ENCODE results near the gene TBX15. TPM values are rescaled to one million over a fixed set of nuclear protein-coding genes. Genes with fewer than 3 reads are reported as not detected.

Gene TBX15
- total RNA-seq, 2 donors from 2014 or later, result 2.2 to 4.5 TPM

DNA sequence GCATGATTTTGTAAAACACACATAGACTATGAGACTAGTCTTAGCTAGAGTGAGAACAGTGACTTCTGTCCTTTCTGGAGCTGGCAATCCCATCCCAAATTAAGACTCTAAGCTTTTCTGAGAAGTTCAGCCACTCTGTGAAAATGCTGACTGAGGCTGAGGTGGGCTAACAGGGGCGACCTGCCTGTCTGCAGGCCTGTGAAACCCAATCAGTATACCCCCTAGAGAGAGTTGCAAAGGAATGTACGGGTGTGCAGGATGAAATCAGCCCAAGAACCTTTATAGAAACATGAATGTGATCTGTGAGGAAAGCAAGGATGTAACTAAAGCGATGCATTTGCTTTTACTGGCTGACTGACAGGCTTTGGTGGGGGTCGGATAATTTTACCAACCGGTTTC is 16.0 kb upstream of the TBX15 start:
- intact Hi-C loops (cut with DNase I), result loop anchor here in 1 of 2 donors (10.0 kb wide), 1 partner anchor 849 kb away; no protein-coding TSS in a partner anchor

GRCh38 chr1:119003413-119004128 is 15.4 kb upstream of the TBX15 start:
- DNase-seq (no peak), ATAC-seq (no peak)
- intact Hi-C loops (cut with DNase I), result loop anchor here in 1 of 2 donors (10.0 kb wide), 1 partner anchor 849 kb away; no protein-coding TSS in a partner anchor

More for the DNA sequence above, 16.0 kb upstream of the TBX15 start:
- DNase-seq (no peak), ATAC-seq (no peak)

DNA sequence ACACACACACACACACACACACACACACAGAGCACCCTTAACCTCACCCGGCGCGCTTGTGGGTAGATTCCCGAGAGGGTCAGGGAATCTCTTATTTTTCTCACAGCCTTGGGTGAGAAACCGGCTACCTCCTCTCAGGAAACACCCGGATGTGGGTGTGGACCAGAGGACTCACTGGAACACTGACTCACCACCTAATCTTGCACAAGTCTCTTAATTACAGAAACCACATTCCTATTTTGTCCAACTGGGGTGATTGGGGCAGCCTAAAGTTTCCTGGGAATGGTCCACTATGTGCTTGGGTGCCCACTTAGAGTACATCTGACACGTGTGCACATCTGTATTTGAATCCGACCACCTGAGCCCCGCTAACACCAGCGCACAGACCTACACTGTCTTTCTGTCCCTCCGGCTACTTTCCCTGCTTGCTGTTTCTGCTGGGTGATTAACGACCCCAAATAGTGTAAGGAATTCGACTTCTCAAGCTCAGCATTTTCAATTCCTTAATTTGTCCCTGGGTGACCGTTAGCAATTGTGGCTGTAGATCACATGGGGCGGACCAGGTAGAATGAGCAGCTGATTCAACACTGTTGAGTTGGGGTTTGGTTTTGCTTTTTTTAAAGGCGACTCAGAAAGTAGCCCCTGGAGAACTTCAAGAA is 14.0 kb upstream of the TBX15 start:
- ATAC-seq, result peak; percentile 39 to 84
- intact Hi-C loops (cut with DNase I), result loop anchor here in 1 of 2 donors (10.0 kb wide), 1 partner anchor 847 kb away; no protein-coding TSS in a partner anchor
- peak; percentile 54 for DNase-seq

DNA sequence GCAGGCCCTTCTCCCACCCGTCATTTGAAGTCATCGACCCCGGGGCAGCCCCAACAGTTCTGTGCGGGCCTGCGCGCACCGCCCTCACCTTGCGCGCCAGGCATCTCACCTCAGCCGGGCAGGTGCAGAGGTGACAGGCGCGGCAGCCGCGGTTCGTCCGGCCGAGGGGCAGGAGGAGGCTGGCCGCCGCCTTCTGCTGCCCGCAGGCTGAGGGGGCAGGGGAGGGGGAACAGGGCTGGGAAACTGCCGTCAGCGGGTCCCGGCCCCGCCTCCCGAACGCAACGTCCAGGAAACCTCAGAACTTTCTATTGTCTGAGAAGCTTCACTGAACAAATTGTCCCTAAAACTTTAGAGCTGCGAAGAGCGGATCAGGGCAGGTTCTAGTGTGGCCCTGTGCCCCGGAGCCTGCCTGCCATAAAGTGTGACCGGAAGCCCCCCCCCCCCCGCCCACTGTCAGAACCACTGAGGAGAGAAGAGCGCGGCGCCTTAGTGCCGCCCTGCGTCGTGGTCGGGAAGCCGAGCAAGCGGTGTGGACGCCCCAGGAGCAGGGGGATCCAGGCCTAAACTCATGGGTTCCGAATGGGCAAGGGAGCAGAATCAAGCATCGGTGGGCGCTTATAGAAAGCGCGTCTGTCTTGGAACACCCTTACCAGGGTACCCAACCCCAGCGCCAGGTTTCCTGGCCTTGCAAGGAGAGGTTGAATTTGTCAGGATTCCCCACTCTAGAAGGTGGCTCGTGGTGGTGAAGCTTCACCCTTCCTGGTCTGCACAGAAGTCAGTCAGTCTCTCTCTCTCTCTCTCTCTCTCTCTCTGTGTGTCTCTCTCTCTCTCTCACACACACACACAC is 13.3 kb upstream of the TBX15 start:
- intact Hi-C loops (cut with DNase I), result loop anchor here (2.0 to 10.0 kb wide), 2 partner anchors 15 to 847 kb away; no protein-coding TSS in a partner anchor
- ATAC-seq (peak; percentile 61 to 69), DNase-seq (peak; percentile 41)

GRCh38 chr1:119000371-119001180 is 12.4 kb upstream of the TBX15 start:
- DNase-seq, result peak; percentile 47
- intact Hi-C loops (cut with DNase I), result loop anchor here (2.0 to 10.0 kb wide), 2 partner anchors 14 to 846 kb away; no protein-coding TSS in a partner anchor

GRCh38 chr1:118999348-119000071 is 11.4 kb upstream of the TBX15 start:
- no peak for ATAC-seq
- DNase-seq, result no peak
- intact Hi-C loops (cut with DNase I), result loop anchor here (2.0 to 10.0 kb wide), 2 partner anchors 13 to 845 kb away; no protein-coding TSS in a partner anchor

More at GRCh38 chr1:119000371-119001180, 12.4 kb upstream of the TBX15 start:
- peak in 1 of 2 donors; percentile 30 for ATAC-seq

DNA sequence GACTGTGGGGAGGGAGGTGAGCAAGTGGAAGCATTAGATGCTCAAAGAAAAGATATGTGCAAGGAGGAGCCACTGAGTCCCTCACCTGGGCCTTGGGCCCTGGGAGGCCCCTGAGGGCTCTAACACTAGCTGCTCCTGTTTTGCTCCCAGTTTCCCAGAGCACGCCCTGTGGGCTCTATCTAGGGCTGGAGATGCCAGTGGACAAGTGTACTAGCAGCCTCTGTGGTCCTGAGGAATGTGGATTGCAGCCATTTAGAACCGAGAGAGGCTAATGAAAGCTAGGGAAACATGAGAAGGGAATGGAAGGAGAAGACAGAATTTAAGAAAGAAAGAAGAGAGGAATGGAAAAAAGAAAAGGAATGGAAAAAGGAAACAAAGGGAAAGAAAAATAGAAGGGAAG is 10.0 kb upstream of the TBX15 start:
- intact Hi-C loops (cut with DNase I), result no loop called here
- no peak for ATAC-seq
- no peak for DNase-seq

DNA sequence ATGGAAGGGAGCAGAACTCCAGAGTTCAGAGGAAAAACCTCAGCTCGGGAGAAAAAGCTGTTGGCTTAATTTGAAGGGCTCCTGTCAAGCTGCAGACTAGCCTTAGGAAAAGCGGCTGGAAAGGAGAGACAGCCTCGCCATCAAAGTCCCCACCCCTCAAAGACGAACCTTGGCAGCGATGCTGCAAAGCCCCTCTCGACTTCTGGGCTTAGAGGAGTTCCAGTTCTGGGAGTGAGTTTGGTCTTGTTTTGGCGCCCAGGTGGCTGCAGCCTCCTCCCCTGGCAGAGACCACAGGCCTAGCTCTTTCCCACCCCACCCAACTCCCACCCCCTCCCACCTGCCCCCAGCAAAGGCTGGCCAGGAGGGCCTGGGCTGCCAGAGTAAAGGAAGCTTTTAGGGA is 9.1 kb upstream of the TBX15 start:
- DNase-seq (no peak), ATAC-seq (no peak)
- intact Hi-C loops (cut with DNase I), result no loop called here

DNA sequence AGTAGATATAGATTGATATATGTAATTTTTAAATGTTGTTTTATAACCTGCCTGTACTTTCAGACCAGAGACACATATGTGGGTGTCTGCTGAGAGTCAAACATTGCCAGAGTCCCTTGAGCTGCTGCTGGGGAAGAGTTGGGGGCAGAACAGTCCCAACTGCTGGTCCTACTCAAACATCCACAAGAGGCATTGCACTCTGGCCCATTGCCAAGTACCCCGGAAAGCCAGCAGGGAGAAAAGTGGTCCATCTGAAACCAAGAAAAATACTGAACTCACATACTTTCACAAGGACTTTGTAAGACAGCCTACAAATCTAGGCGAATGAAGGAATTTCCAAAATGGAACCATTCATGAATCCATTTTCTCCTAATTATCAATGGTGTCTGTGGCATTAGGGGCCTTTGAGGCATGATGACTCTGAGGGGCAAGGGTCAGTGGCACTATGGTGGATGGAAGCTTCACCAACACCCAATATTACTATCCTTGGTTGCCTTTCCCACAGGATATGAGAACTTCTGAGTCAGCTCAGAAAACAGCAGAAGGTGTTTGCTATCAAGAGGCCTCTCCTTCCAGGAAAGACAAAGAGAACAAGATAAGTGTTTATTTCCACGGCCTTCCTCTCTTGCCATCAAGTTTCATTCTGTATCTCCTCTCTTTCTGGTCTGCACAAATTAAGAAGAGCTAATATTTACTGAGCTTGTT is 7.3 kb upstream of the TBX15 start:
- DNase-seq (no peak), ATAC-seq (no peak)
- intact Hi-C loops (cut with DNase I), result no loop called here

- intact Hi-C loops (cut with DNase I), result no loop called here
- no peak for ATAC-seq
- DNase-seq, result no peak
Measured at GRCh38 chr1:118993700-118994026, 5.5 kb upstream of the TBX15 start.

GRCh38 chr1:118992868-118993699 is 4.9 kb upstream of the TBX15 start:
- ATAC-seq (no peak), DNase-seq (no peak)
- intact Hi-C loops (cut with DNase I), result no loop called here

GRCh38 chr1:118992237-118992825 is 4.2 kb upstream of the TBX15 start:
- DNase-seq, result no peak
- no peak for ATAC-seq
- intact Hi-C loops (cut with DNase I), result no loop called here

DNA sequence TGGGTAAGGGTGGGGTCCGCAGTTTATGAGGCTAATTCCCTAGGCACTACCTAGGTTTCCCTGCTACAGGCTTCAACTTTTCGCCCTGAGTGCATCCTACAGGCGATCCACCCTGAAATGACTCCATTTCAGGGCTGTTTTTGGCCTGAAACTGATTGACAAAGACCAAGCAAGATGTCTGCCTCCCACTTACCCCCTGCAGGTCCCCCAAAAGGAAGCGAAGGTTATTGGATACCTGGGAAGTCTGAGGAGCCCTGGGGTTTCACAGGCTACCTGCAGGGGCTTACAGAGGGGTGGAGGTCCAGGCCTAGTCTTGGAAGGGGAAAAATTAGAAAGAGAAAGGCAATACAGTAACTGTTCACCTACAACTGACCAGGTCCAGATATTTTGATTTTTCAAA is 3.3 kb upstream of the TBX15 start:
- DNase-seq, result no peak
- ATAC-seq, result no peak
- intact Hi-C loops (cut with DNase I), result no loop called here

- intact Hi-C loops (cut with DNase I), result no loop called here
- DNase-seq (no peak), ATAC-seq (no peak)
Measured at GRCh38 chr1:118990513-118991152, 2.5 kb upstream of the TBX15 start.

DNA sequence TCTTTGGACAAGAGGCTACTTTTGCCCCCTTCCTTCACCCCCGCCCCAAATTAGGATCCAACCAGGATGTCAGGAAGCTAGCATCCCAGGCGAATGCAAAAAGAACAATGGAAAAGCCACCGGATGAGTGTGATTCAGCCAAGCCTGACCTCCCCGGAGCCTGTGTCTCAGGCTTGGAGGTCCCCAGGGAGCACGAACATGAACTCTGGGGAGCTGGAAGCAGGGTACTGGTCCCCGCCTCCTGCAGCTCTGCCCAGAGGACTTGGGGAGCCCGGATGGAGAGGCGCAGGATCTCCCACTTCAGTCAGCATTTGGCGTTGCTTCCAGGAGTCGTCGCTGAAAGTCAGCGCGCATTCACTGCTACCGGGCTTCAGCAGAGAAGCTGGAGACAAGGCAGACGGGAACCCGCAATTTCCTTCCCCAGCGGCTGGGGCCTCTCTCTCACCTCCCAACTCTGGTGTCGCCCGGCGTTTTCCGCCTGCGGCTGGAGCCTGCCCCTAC is 1.8 kb upstream of the TBX15 start:
- no peak for ATAC-seq
- no peak for DNase-seq
- intact Hi-C loops (cut with DNase I), result no loop called here

Data from left cardiac atrium (tissue), 4 donors.